Liver (tissue), 3 donors: ENCODE measurements around the gene TOMM22.

ENCODE experiments used
- RAD21 ChIP-seq, 2 donors: IDR thresholded peaks; 2 replicates each; pipeline ENCODE4 v1.6.1; 2016; ENCODE audit warnings: antibody characterized with exemption in 2 of 2, mild to moderate bottlenecking in 2 of 2
- TAF1 ChIP-seq: conservative IDR thresholded peaks from 2 replicates; pipeline ENCODE4 v1.6.1; 2016; ENCODE audit warnings: antibody characterized with exemption, mild to moderate bottlenecking
- TF ChIP-seq, protein P1 (sequence below): fragments of 150-350 bp; IDR thresholded peaks from 2 replicates; pipeline ENCODE4 v1.5.1; 2017; ENCODE audit warnings: improper control_type of control experiment, low read depth, low read length; ENCODE audit not compliant: missing input control
- donor health status: healthy.
- donor health status: healthy.

DNA sequence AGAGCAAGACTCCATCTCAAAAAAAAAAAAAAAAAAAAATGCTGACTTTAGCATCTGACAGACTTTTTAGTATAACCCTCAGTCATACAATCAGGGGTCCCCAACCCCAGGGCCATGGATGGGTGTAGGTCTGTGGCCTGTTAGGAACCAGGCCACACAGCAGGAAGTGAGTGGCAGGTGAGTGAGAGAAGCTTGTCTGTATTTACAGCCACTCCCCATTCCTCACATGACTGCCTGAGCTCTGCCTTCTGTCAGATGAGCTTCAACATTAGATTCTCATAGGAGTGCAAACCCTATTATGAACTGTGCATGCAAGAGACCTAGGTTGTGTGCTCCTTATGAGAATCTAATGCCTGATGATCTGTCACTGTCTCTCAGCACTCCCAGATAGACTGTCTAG lies 28.9 kb upstream of the TOMM22 start:
- TF ChIP-seq, protein P1, sequence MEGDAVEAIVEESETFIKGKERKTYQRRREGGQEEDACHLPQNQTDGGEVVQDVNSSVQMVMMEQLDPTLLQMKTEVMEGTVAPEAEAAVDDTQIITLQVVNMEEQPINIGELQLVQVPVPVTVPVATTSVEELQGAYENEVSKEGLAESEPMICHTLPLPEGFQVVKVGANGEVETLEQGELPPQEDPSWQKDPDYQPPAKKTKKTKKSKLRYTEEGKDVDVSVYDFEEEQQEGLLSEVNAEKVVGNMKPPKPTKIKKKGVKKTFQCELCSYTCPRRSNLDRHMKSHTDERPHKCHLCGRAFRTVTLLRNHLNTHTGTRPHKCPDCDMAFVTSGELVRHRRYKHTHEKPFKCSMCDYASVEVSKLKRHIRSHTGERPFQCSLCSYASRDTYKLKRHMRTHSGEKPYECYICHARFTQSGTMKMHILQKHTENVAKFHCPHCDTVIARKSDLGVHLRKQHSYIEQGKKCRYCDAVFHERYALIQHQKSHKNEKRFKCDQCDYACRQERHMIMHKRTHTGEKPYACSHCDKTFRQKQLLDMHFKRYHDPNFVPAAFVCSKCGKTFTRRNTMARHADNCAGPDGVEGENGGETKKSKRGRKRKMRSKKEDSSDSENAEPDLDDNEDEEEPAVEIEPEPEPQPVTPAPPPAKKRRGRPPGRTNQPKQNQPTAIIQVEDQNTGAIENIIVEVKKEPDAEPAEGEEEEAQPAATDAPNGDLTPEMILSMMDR: no peak
- TF ChIP-seq RAD21 (IDR thresholded peaks at IDR 0.05) (no peak), TAF1 (no peak)
